Mesendoderm (in vitro differentiated cells): Measurements from ENCODE around the gene PCSK7.
"Not testable (repeated sequence)": the region's sequence is repeated elsewhere in the genome, so short reads cannot be mapped to it uniquely, and the experiment has no call there.

ENCODE experiments used
- DNase-seq: peaks from one replicate; pipeline ENCODE4 v3.0.0; 2013
- H2AK5ac ChIP-seq: 2 replicates; pipeline ENCODE4 v1.6.1; 2013; ENCODE audit warnings: low read length, inconsistent platforms
- H2BK120ac ChIP-seq: 2 replicates; pipeline ENCODE4 v1.6.1; 2013; ENCODE audit warnings: low read depth, mild to moderate bottlenecking, low read length, moderate library complexity, mixed read lengths
- H2BK15ac ChIP-seq: replicated peaks from 2 replicates; pipeline ENCODE4 v1.6.1; 2013; ENCODE audit warnings: low read depth, mild to moderate bottlenecking, moderate library complexity
- H2BK5ac ChIP-seq: 2 replicates; pipeline ENCODE4 v1.6.1; 2013; ENCODE audit warnings: low read length, inconsistent platforms
- H3K18ac ChIP-seq: 2 replicates; pipeline ENCODE4 v1.6.1; 2013; ENCODE audit warnings: mild to moderate bottlenecking, low read length, mixed read lengths
- H3K23ac ChIP-seq: one replicate; pipeline ENCODE4 v1.6.1; 2013; ENCODE audit warnings: low read length
- H3K27ac ChIP-seq: 2 replicates; pipeline ENCODE4 v1.5.1; 2013; ENCODE audit warnings: low read depth, mild to moderate bottlenecking, inconsistent platforms, low read length, moderate library complexity
- H3K27me3 ChIP-seq: 2 replicates; pipeline ENCODE4 v1.6.1; 2013; ENCODE audit warnings: low read length, control low read depth, mild to moderate bottlenecking, inconsistent platforms; ENCODE audit not compliant: insufficient read depth, poor library complexity
- H3K36me3 ChIP-seq: 2 replicates; pipeline ENCODE4 v1.6.1; 2013; ENCODE audit warnings: low read length, inconsistent platforms; ENCODE audit not compliant: control insufficient read depth, insufficient read depth
- H3K4ac ChIP-seq: one replicate; pipeline ENCODE4 v1.6.1; 2013; ENCODE audit warnings: low read depth, mild to moderate bottlenecking, low read length, moderate library complexity
- H3K4me1 ChIP-seq: 2 replicates; pipeline ENCODE4 v1.6.1; 2013; ENCODE audit warnings: low read depth, low read length, inconsistent platforms; ENCODE audit not compliant: control insufficient read depth
- H3K4me2 ChIP-seq: 2 replicates; pipeline ENCODE4 v1.6.1; 2013; ENCODE audit warnings: low read length
- H3K4me3 ChIP-seq: 2 replicates; pipeline ENCODE4 v1.5.1; 2013; ENCODE audit warnings: mild to moderate bottlenecking, low read length
- H3K56ac ChIP-seq: one replicate; pipeline ENCODE4 v1.6.1; 2013; ENCODE audit warnings: low read length
- H3K79me1 ChIP-seq: 2 replicates; pipeline ENCODE4 v1.6.1; 2013; ENCODE audit warnings: low read length, inconsistent platforms
- H3K79me2 ChIP-seq: 2 replicates; pipeline ENCODE4 v1.6.1; 2013; ENCODE audit warnings: mild to moderate bottlenecking, low read length; ENCODE audit not compliant: control insufficient read depth, insufficient read depth
- H3K9ac ChIP-seq: 2 replicates; pipeline ENCODE4 v1.6.1; 2013; ENCODE audit warnings: low read length, inconsistent platforms
- H4K5ac ChIP-seq: one replicate; pipeline ENCODE4 v1.6.1; 2013; ENCODE audit warnings: low read length
- H4K8ac ChIP-seq: one replicate; pipeline ENCODE4 v1.6.1; 2013; ENCODE audit warnings: low read depth, mild to moderate bottlenecking, control low read depth, low read length, moderate library complexity
- WGBS: extraction: QIAGEN DNeasy Blood & Tissue Kit; methylation state at CpG from one replicate; pipeline ENCODE4 v1.1.7; 2013; ENCODE audit warnings: low lambda C conversion rate, missing lambda C conversion rate; ENCODE audit not compliant: insufficient coverage; ENCODE audit errors: extremely low coverage; 5-methylcytosine and 5-hydroxymethylcytosine counted together

The PCSK7 gene

DNA sequence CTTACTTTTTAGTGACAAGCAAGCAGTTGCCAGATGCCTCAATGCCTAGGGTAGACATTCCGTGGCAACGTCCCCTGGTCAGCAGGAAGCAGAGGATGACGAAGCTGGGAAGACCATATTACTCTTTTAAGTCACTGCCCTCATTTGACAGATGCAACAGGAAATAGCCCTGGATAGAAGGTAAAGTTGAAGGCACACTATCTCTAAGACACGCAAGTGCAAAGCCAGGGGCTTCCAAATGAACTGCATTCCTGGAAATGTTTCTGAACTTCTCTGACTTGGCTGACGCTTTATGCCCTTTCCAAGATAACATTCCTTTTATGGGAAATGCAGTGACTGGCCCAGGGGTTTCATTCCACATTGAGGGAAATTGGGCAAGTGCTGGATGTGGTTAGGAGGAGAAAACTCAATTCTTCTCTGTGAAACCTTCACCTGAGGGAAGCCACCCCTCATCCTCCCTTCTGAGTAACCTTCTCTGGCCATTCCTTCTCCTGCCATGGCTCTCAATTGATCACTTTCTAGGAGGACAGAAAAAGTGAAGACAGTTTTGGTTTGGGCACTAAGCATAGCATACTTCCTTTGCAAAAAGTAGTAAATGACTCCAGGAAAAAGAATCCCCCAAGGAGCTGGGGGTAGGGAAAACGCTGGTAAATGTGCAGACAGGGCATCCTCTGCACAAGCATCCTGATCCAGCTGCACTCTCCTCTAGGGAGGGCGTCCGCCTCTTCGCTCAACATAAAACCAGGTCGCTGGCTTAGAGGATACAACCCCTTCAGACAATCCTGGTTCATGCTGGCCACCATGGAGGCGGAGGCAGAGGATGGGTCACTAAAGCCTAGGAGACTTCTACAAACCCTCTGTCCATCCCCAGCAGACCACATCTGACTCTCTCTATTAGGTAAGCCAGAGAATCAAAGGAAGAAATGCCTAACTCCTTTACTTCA, 14.5 kb downstream of the PCSK7 start:
- no peak overlapping the region for H2BK15ac ChIP-seq
- no peak overlapping the region for H3K23ac ChIP-seq
- H3K4ac ChIP-seq, result no peak overlapping the region
- no peak overlapping the region for H3K9ac ChIP-seq
- H3K79me2 ChIP-seq, result no peaks in the 10 kb centered on the region
- H3K4me2 ChIP-seq, result no peak overlapping the region
- peaks cover 9% of the 10 kb centered on the region for H3K36me3 ChIP-seq
- no peak overlapping the region for H2AK5ac ChIP-seq
- H3K27me3 ChIP-seq, result no peaks in the 10 kb centered on the region
- no peak overlapping the region for H3K4me3 ChIP-seq
- H3K18ac ChIP-seq, result no peak overlapping the region
- peak; percentile 40 for DNase-seq
- H2BK120ac ChIP-seq, result no peak overlapping the region
- no peak overlapping the region for H3K56ac ChIP-seq
- H3K27ac ChIP-seq, result no peak overlapping the region
- no peaks in the 10 kb centered on the region for H3K79me1 ChIP-seq
- H4K8ac ChIP-seq, result no peak overlapping the region
- no CpG with 5 or more reads among the region's 11 CpGs for WGBS
- no peak overlapping the region for H2BK5ac ChIP-seq
- H3K4me1 ChIP-seq, result no peaks in the 10 kb centered on the region
- H4K5ac ChIP-seq, result no peak overlapping the region

DNA sequence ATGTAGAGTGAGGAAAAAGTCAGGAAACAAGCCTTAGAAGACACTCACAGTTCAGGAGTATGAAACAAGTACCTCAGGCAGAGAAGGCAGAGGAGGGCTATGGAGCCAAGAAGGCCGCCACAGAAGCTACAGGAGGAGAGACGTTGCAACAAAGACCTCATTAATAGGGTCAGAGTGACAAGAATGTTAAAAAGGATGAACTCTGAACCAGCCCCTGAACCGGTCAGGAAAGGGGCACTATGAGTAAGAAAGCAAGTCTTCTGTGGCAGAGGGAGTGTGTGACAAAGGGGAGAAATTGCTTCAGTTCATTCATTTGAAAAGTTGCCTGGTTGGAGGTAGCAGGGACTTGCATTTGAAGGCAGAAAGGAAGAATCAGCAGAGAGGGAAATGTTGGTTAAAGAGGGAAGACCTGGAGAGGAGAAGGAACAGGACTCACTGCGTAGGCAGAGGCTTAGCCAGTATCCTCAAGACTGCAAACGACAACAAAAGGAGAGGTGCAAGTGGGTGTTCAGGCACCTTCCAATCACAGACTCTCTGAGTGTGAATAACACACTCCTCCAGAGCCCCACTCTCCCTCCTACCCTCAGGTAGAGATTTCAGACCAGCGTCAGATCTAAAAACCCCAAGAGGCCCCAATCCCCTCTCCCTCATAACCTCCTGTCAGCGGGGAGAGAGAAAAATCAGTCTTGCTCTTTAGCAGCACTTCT, 17.3 kb downstream of the PCSK7 start:
- Histone ChIP-seq H3K27me3 (no peaks in the 10 kb centered on the region), H3K23ac (no peak overlapping the region), H3K18ac (no peak overlapping the region), H3K79me1 (no peaks in the 10 kb centered on the region), H3K56ac (no peak overlapping the region), H2BK5ac (no peak overlapping the region), H3K4me3 (no peak overlapping the region), H3K4ac (no peak overlapping the region), H3K79me2 (no peaks in the 10 kb centered on the region), H3K36me3 (peaks cover 5% of the 10 kb centered on the region), H2AK5ac (no peak overlapping the region), H4K8ac (no peak overlapping the region), H3K27ac (no peak overlapping the region), H4K5ac (no peak overlapping the region), H3K4me1 (no peaks in the 10 kb centered on the region), H2BK15ac (no peak overlapping the region), H2BK120ac (no peak overlapping the region), H3K4me2 (no peak overlapping the region), H3K9ac (no peak overlapping the region)
- no peak for DNase-seq
- no CpG with 5 or more reads among the region's 7 CpGs for WGBS

DNA sequence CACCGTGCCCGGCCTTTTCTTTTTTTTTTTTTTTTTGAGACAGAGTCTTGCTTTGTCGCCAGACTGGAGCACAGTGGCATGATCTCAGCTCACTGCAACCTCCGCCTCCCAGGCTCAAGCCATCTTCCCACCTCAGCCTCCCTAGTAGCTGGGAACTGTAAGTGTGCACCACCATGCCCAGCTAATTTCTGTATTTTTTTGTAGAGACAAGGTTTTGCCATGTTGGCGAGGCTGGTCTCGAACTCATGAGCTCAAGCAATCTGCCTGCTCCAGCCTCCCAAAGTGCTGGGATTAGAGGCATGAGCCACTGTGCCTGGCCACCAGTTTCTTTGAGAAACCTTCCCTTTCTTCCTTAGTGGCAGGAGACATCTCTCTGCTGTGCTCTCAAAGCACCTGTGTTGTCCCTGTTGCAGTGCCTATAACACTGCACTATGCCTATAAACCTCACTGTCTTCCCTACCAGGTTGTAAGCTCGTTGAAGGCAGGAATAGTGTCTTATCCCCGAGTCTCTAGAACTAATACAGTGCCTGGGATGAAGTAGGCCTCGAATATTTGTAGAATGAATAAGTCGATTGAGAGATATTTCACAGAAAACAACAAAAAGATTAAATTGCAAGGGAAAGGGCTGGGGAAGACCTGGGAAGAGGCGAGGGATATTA, 19.0 kb downstream of the PCSK7 start:
- Histone ChIP-seq H2BK15ac (no peak overlapping the region), H3K4me2 (no peak overlapping the region), H3K4me3 (no peak overlapping the region), H3K27me3 (no peaks in the 10 kb centered on the region), H3K56ac (no peak overlapping the region), H3K27ac (no peak overlapping the region), H3K4me1 (no peaks in the 10 kb centered on the region), H2AK5ac (no peak overlapping the region), H2BK5ac (no peak overlapping the region), H4K8ac (no peak overlapping the region), H3K36me3 (no peaks in the 10 kb centered on the region), H3K9ac (no peak overlapping the region), H3K4ac (no peak overlapping the region), H3K79me1 (no peaks in the 10 kb centered on the region), H3K79me2 (no peaks in the 10 kb centered on the region), H3K18ac (no peak overlapping the region), H4K5ac (no peak overlapping the region), H2BK120ac (no peak overlapping the region), H3K23ac (no peak overlapping the region)
- WGBS, result no CpG with 5 or more reads among the region's 11 CpGs
- no peak for DNase-seq

DNA sequence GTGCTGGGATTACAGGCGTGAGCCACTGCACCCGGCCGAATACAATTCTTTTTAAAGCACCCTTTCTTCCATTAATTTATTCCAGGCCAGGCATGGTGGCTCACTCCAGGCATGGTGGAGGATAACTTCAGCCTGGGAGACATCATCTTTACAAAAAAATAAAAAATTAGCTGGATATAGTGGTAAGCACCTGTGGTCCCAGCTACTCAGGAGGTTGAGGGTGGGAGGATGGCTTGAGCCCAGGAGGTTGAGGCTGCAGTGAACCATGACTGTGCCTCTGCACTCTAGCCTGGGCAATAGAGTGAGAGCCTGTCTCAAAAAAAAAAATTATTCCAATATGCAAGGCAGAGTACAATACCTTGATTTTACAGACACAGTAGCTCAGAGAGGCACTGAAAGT, 21.3 kb downstream of the PCSK7 start:
- H4K8ac ChIP-seq, result no peak overlapping the region
- no peak overlapping the region for H2BK120ac ChIP-seq
- no peaks in the 10 kb centered on the region for H3K27me3 ChIP-seq
- no peaks in the 10 kb centered on the region for H3K79me1 ChIP-seq
- H3K56ac ChIP-seq, result no peak overlapping the region
- H3K27ac ChIP-seq, result no peak overlapping the region
- H2AK5ac ChIP-seq, result no peak overlapping the region
- no peak overlapping the region for H3K18ac ChIP-seq
- H3K4me1 ChIP-seq, result no peaks in the 10 kb centered on the region
- no peak overlapping the region for H2BK15ac ChIP-seq
- no peak overlapping the region for H4K5ac ChIP-seq
- H3K23ac ChIP-seq, result no peak overlapping the region
- DNase-seq, result peak; percentile 31
- no CpG with 5 or more reads among the region's 3 CpGs for WGBS
- H3K4me3 ChIP-seq, result no peak overlapping the region
- H3K4me2 ChIP-seq, result no peak overlapping the region
- no peak overlapping the region for H2BK5ac ChIP-seq
- H3K36me3 ChIP-seq, result no peaks in the 10 kb centered on the region
- H3K4ac ChIP-seq, result no peak overlapping the region
- H3K9ac ChIP-seq, result no peak overlapping the region
- H3K79me2 ChIP-seq, result no peaks in the 10 kb centered on the region

DNA sequence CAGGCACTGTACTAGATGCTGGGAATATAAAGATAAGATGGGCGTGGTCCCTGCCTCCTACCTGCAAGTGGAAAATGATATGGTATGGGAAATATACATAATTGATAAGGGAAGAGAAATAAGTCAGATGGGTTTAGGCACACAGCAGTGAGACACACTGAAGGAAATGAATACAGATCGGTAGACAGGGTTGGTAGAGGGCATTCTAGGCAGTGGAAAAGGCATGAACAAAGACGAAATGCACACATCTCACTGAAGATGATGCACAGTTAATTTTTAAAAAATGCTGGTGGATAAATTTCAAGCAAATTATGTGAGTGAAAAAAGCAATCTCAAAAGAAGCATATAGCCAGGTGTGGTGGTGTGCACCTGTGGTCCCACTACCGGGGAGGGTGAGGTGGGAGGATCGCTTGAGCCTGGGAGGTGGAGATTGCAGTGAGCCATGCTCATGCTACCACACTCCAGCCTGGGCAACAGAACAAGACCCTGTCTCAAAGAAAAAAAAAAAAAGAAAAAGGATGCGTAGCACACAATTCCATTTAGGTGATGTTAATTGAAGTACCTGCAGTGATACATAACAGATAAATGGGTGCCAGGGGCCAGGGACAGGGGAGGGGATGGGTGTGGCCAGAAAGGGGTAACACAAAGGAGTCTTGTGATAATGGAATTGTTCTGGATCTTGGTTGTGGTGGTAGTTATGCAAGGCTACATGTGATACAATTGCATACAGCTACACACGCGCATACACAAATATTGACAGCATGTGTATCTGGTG, 22.3 kb downstream of the PCSK7 start:
- H4K8ac ChIP-seq, H3K9ac ChIP-seq, H3K23ac ChIP-seq, H3K4me1 ChIP-seq, H3K36me3 ChIP-seq, H4K5ac ChIP-seq, H2BK15ac ChIP-seq, H3K56ac ChIP-seq, H3K4me2 ChIP-seq, H2BK120ac ChIP-seq, H3K18ac ChIP-seq, H3K4me3 ChIP-seq, H2BK5ac ChIP-seq, H3K27ac ChIP-seq, H3K4ac ChIP-seq, H3K79me2 ChIP-seq, H3K79me1 ChIP-seq, H2AK5ac ChIP-seq, H3K27me3 ChIP-seq: not testable (repeated sequence)
- WGBS, result no CpG with 5 or more reads among the region's 8 CpGs
- DNase-seq, result peak; percentile 76
